ENCODE measurements around the gene BCOR.

BCOR gene

DNA sequence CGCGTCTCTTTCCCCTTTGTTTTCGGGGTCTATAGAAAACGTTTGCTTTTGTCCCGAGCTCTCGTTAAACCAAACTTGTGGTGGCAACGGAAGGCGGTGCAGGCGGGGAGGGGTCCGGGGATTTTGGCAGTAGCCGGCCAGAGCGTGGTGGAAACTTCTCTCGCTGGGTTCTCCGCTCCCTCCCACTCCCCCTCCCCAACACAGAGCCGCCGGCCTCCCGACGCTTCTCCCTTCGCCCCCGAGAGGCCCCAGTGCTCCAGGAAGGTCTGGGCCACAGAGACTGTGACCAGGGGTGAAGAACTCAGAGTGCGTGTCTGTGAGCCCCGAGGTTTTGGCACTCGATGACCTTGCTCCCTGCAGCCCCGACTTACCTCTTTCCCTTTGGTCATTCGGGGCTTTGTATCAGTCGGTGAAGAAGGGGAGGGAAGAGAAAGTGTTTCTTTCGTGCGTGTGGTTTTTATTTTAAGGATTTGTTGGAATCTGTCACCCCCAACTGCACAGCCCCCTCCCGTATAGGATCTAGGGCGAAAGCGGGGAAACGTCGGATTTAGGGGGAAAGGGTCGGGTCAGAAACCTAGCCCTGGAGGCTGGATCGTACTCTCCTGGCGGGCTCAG, 9.0 kb upstream of the BCOR start:
- TF ChIP-seq, protein P1, sequence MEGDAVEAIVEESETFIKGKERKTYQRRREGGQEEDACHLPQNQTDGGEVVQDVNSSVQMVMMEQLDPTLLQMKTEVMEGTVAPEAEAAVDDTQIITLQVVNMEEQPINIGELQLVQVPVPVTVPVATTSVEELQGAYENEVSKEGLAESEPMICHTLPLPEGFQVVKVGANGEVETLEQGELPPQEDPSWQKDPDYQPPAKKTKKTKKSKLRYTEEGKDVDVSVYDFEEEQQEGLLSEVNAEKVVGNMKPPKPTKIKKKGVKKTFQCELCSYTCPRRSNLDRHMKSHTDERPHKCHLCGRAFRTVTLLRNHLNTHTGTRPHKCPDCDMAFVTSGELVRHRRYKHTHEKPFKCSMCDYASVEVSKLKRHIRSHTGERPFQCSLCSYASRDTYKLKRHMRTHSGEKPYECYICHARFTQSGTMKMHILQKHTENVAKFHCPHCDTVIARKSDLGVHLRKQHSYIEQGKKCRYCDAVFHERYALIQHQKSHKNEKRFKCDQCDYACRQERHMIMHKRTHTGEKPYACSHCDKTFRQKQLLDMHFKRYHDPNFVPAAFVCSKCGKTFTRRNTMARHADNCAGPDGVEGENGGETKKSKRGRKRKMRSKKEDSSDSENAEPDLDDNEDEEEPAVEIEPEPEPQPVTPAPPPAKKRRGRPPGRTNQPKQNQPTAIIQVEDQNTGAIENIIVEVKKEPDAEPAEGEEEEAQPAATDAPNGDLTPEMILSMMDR (conservative IDR thresholded peaks at IDR 0.05), result no peak
- H3K27ac ChIP-seq, result peak overlapping the region; percentile 98

DNA sequence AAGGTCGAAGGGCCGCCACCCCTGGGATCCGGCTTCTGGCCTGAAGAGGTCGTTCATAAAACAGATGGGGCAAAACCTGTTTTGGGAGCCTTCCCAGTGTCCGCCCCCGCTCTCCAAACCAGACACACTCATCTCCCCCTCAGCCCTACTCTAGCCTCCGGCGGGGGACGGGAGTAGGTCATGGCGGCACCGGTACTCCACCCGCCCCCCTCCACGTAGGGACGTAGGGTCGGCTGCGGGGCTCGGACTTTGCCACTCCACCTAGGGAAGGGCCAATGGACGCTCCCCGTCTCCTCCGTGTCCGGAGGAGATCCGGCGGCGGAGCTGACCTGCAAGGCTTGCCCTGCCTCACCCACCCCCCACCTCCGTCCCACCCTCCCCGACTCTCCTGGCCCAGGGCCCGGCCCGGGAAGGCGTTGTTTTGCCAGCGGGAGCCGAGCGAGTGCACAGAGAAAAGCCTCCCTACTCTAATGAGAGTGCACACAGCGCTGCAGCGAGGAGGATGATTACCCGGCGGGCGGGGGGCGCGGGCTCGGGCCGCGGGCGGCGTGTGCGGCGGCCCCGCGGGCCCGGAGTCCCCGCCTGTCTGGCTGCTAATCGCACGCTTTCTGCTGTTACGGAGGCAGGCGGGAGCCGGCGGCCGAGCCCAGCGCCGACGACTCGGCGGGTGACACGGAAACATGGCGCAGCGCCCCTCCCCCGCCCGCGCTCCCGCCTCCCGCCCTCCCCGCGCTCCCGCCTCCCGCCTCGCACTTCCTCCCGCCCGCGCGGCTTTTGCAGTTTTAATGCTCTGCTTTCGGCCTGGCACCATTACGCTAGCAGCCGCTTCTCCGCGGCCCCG, 8.3 kb upstream of the BCOR start:
- H3K27ac ChIP-seq, result peak overlapping the region; percentile 98
- TF ChIP-seq, protein P1 (conservative IDR thresholded peaks at IDR 0.05), result no peak

DNA sequence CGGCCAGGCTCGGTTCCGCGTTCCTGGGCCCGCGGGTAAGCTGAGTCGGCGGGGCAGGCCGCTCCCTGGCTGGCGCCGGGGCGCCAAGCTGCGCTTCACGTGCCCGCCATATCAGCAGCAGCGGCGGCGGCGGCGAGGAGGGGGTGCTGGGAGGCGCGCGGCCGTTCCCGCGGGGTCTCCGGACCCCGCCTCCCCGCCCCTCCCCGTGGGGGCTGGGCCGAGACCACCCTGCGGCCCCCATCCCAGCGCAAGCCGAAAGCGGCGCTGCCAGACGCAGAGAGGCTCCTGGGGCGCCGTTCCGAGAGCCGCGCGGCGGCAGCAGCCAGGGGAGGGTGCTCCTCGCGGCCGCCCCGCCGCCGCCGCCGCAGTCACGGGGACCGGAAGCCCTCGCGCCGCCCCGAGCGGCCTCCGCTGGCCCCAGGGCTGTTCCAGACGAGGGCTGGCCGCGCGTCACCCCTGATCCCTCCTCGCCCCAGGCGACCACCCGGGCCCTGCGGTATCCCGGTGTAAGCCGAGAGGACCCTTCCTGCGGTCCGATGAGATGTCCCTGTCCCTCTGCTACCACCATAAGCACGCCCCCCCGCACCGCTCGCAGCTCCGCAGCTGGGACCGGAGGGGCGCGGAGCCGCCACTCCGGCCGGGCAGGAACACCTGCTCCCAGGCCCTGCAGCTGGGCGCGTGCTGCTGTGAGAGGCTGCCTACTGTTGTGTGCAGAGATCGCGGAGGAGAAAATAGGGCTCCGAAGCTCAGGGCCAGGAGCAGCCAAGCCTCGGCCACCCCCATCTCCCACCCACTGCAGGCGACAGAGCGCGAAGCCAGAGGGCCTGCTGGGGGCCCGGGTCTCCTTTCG, 7.5 kb upstream of the BCOR start:
- TF ChIP-seq, protein P1 (conservative IDR thresholded peaks at IDR 0.05), result no peak
- peak overlapping the region; percentile 98 for H3K27ac ChIP-seq

DNA sequence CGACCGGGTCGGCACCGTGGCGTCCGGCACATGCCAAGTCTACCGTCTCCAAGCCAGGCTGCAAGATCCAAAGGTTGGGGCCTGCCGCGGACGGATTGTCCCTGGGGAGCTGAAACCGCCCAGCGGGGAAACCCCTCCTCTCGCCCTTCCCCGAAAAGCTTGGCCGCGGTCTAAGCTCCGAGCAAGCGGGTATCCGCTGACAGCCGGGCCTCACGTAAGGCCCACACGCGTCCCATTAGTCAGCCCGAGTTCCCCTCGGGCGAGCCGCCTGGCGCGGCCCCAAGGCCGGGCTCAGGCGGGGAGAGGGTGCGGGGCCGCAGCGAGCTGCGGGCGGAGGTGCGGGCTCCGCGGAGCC, 6.8 kb upstream of the BCOR start:
- TF ChIP-seq, protein P1 (conservative IDR thresholded peaks at IDR 0.05), result no peak
- peak overlapping the region; percentile 98 for H3K27ac ChIP-seq

DNA sequence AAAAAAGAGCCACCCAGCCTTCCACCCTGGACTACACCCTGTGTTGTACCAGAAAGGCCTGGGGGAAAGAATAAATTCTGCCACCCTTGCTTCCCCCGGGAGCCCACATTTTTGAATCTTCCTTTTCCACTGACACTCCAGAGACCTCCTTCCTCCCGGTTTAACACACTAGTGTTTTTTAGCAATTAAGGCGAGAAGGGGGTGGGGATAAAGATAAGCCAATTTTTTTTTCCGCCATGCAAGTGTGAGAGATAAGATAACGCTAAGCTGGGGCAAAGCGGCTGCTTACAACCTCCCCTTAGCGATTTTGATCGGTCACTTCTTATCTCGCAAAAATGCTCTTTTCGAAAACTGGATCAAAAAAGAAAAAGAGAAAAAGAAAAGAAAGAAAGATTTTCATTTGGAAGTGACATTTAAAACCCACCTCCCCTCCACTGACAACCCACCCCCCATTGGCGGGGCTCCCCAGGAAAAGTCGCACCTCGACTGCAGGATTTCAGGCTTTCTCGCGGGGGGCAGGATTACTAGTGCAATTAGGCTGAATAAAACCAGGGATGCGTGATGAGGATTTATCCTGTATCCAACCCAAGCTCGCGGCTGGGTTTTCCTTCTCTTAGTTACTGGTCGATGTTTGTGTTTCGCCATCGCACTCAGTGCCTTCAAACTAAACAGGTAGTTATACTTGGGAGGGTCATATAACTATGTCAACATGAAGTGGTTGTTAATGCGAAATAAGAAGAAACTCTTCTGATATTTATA, 6.0 kb upstream of the BCOR start:
- H3K27ac ChIP-seq, result peak overlapping the region; percentile 98
- TF ChIP-seq, protein P1 (conservative IDR thresholded peaks at IDR 0.05), result no peak

DNA sequence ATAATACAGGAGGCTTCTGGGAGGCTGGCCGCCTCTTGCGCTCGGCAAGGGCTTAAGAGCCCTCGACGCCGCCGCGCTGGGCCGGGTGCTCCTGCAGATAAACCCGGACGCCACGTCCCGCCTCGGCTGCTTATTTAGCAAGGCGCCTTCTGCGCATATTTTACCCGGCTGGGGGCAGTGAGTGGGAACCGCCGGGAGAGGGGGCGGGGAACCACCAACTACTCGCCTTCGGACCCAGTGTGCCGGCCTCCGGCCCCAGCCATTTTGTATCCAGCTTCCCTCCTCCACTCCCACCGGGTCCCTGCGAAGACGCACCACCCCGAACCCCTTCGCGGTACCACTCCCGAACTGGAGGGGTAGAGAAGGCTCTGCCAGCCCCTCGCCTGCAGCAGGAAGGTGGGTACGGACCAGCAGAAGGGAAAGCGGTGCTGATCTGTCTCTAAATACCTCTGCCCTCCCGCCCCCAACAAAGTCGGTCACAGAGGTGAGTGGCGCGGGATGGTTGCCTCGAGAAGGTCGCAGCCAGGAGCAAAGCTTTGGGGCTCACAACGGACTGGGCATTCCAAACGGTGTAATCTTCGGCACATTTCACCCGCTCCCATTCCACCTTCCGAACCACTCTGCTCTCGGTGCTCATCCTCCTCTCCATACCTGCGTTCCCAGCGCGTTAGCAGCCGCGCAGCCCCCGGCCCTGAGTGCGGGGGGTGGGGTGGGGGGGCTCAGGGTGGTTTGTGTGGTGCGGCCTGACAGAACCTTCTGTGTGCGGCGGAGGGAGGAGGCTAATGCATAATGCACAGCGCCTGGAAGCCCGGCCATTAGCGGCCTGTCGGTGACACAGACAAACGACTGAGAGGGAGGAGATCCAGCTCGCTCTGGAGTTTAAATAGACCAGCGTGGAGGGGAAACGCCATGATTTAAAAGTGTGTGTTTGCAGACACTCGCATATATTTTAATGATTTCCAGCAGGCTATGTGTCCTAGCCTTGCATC, 4.9 kb upstream of the BCOR start:
- no peak overlapping the region for H3K27ac ChIP-seq
- TF ChIP-seq, protein P1 (conservative IDR thresholded peaks at IDR 0.05), result no peak

Measured in VCaP (cell line).